GM23248 (cell line): ENCODE measurements around the gene KLHL12.

ENCODE experiments used
- EZH2 ChIP-seq: fragments of 200-600 bp; sonication (generic); IDR thresholded peaks from 2 replicates; pipeline ENCODE4 v1.6.1; 2018; ENCODE audit warnings: antibody characterized with exemption, mild to moderate bottlenecking; ENCODE audit not compliant: insufficient read depth, poor library complexity, severe bottlenecking
- EZH2phosphoT487 ChIP-seq: fragments of 200-600 bp; sonication (generic); IDR thresholded peaks from 2 replicates; pipeline ENCODE4 v1.6.1; 2018; ENCODE audit warnings: antibody characterized with exemption, moderate library complexity, mild to moderate bottlenecking, low read depth; ENCODE audit not compliant: insufficient read depth

- TF ChIP-seq EZH2: no peak
- TF ChIP-seq EZH2phosphoT487: no peak
These were observed 47.9 kb downstream of the KLHL12 start for GRCh38 chr1:202879128-202879527.
